B cell (primary cell): ENCODE measurements around the gene RARB. TPM values are rescaled to one million over a fixed set of nuclear protein-coding genes. Genes with fewer than 3 reads are reported as not detected.

Experiments
- ATAC-seq: fragments of 200-7000 bp; cut with Tn5 transposase; one replicate; pipeline ENCODE4 v1.10.0; 2021; ENCODE audit warnings: low read depth, mild to moderate bottlenecking, moderate number of reproducible peaks, moderate library complexity
- CTCF ChIA-PET: fragments of 350-600 bp; sonication (Branson Sonifier 250); formaldehyde crosslinking; loops from one replicate; lab custom pipeline; 2021; ENCODE audit warnings: antibody characterized with exemption, inconsistent platforms; lab: Charles Lee
- POLR2A ChIA-PET: fragments of 350-600 bp; sonication (Branson Sonifier 250); formaldehyde crosslinking; loops from one replicate; lab custom pipeline; 2021; ENCODE audit warnings: antibody characterized with exemption; lab: Charles Lee
- DNase-seq: peaks from one replicate; pipeline ENCODE4 v3.0.0; 2013
- H2AFZ ChIP-seq: 2 replicates; pipeline ENCODE4 v1.6.1; 2012; ENCODE audit warnings: mild to moderate bottlenecking, low read depth, low read length; ENCODE audit not compliant: insufficient read depth, poor library complexity, severe bottlenecking
- H3K27ac ChIP-seq, 2 donors: 1 replicate in 1 of 2; 2 replicates in 1 of 2; pipeline ENCODE4 v1.5.1; 2012 to 2013; ENCODE audit warnings: low read length in 2 of 2, mild to moderate bottlenecking in 2 of 2, moderate library complexity in 1 of 2
- H3K27me3 ChIP-seq, 4 experiments: fragments of 200-600 bp in 1 of 4; sonication (generic) in 1 of 4; replicated peaks in 1 of 4; 1 replicate in 2 of 4; 2 replicates in 2 of 4; pipeline versions ENCODE4 v1.6.1 to v1.7.0; 2013 to 2016; ENCODE audit warnings: low read length in 3 of 4, mild to moderate bottlenecking in 2 of 4, mixed read lengths in 1 of 4, moderate library complexity in 1 of 4; ENCODE audit not compliant: insufficient read depth in 4 of 4, control insufficient read depth in 3 of 4; ENCODE audit errors: control extremely low read depth in 1 of 4
- H3K36me3 ChIP-seq, 2 experiments: replicated peaks in 1 of 2; 1 replicate in 1 of 2; 2 replicates in 1 of 2; pipeline versions ENCODE4 v1.6.1 to v1.7.1; 2013; ENCODE audit warnings: low read length in 1 of 2; ENCODE audit not compliant: insufficient read depth in 2 of 2, control insufficient read depth in 1 of 2; ENCODE audit errors: control extremely low read depth in 1 of 2, extremely low read depth in 1 of 2
- H3K4me1 ChIP-seq, 2 donors: fragments of 200-600 bp in 1 of 2; sonication (generic) in 1 of 2; 1 replicate in 1 of 2; 2 replicates in 1 of 2; pipeline versions ENCODE4 v1.5.1 to v1.6.1; 2013 to 2017; ENCODE audit warnings: low read length in 2 of 2; ENCODE audit not compliant: control insufficient read depth in 2 of 2, insufficient read depth in 2 of 2
- H3K4me2 ChIP-seq: replicated peaks from 2 replicates; pipeline ENCODE3; 2012; ENCODE audit warnings: mild to moderate bottlenecking, low read depth, low read length; ENCODE audit not compliant: poor library complexity, severe bottlenecking
- H3K4me3 ChIP-seq, 5 experiments: fragments of 200-600 bp in 1 of 5; sonication (generic) in 1 of 5; 1 replicate in 3 of 5; 2 replicates in 2 of 5; pipeline versions ENCODE4 v1.5.1 to v1.7.0; 2011 to 2016; ENCODE audit warnings: low read length in 4 of 5, mild to moderate bottlenecking in 4 of 5, low read depth in 2 of 5, control low read depth in 1 of 5, moderate library complexity in 1 of 5; ENCODE audit not compliant: insufficient read depth in 1 of 5; ENCODE audit errors: control extremely low read depth in 1 of 5, extremely low read depth in 1 of 5
- H3K79me2 ChIP-seq: fragments of 200-600 bp; sonication (generic); one replicate; pipeline ENCODE4 v1.6.0; 2016; ENCODE audit warnings: low read length; ENCODE audit not compliant: control insufficient read depth, insufficient read depth
- H3K9ac ChIP-seq: fragments of 200-600 bp; sonication (generic); 2 replicates; pipeline ENCODE4 v1.6.1; 2017; ENCODE audit warnings: mild to moderate bottlenecking, low read length, moderate library complexity
- H3K9me3 ChIP-seq, 3 donors: one replicate each; pipeline versions ENCODE4 v1.6.1 to v1.7.1; 2013; ENCODE audit warnings: low read length in 2 of 3; ENCODE audit not compliant: control insufficient read depth in 2 of 3, insufficient read depth in 1 of 3; ENCODE audit errors: control extremely low read depth in 1 of 3
- H4K20me1 ChIP-seq: 2 replicates; pipeline ENCODE4 v1.6.0; 2012; ENCODE audit warnings: mild to moderate bottlenecking, low read length; ENCODE audit not compliant: insufficient read depth, control insufficient read depth, poor library complexity, severe bottlenecking
- H3K27ac Mint-ChIP-seq: one replicate; pipeline ENCODE4 v1.8.0; 2021; ENCODE audit warnings: mixed read lengths
- H3K27me3 Mint-ChIP-seq: one replicate; pipeline ENCODE4 v1.8.0; 2021; ENCODE audit warnings: mixed read lengths
- H3K4me1 Mint-ChIP-seq: one replicate; pipeline ENCODE4 v1.8.0; 2021; ENCODE audit warnings: mixed read lengths
- H3K4me3 Mint-ChIP-seq: one replicate; pipeline ENCODE4 v1.8.0; 2021; ENCODE audit warnings: mixed read lengths
- H3K9me3 Mint-ChIP-seq: one replicate; pipeline ENCODE4 v1.8.0; 2022; ENCODE audit warnings: mixed read lengths; ENCODE audit not compliant: insufficient read depth
- EZH2 ChIP-seq: IDR thresholded peaks from 2 replicates; pipeline ENCODE4 v1.6.1; 2012; ENCODE audit warnings: borderline replicate concordance, low read depth, mild to moderate bottlenecking, moderate library complexity, low read length; ENCODE audit not compliant: insufficient read depth, poor library complexity, severe bottlenecking
- WGBS: methylation state at CpG from one replicate; pipeline ENCODE4 v1.1.5; 2013; ENCODE audit warnings: missing lambda C conversion rate; ENCODE audit not compliant: insufficient coverage; 5-methylcytosine and 5-hydroxymethylcytosine counted together
- intact Hi-C: fragments of 100-400 bp; cut with micrococcal nuclease; formaldehyde crosslinking; loops from one replicate; pipeline ENCODE4 v1.10.0; 2022
- polyA plus RNA-seq: library from polyadenylated mRNA; depleted of rRNA; stranded (reverse); fragments of >200 nt; gene quantifications from 2 replicates; pipeline ENCODE4 v1.2.3, GENCODE V29; 2012
- total RNA-seq, 2 donors: library from RNA; stranded (reverse); fragments of 120-200 nt in 1 of 2; gene quantifications; 1 replicate in 1 of 2; 2 replicates in 1 of 2; pipeline versions ENCODE4 v1.2.3 to v1.2.4, GENCODE V29; 2013 to 2022
- TF ChIP-seq, protein P1 (sequence below): fragments of 200-600 bp; IDR thresholded peaks from one replicate; pipeline ENCODE4 v1.8.0; 2022; ENCODE audit warnings: antibody characterized with exemption, mild to moderate bottlenecking

The RARB gene
- total and polyA plus RNA-seq, 2 donors (not counting 1 experiment from before 2014, with no cell fraction given), result not detected

GRCh38 chr3:25572919-25573385 is 144.9 kb downstream of the RARB start:
- no peak for ATAC-seq
- intact Hi-C loops, result no loop called here
- WGBS, result 84% methylated on average over 14 of the region's 14 CpGs
- Histone ChIP-seq H4K20me1 (no peaks in the 10 kb centered on the region), H3K4me2 (no peak overlapping the region), H2AFZ (no peak overlapping the region), H3K4me1 (no peaks in the 10 kb centered on the region), H3K79me2 (no peaks in the 10 kb centered on the region), H3K36me3 (no peaks in the 10 kb centered on the region), H3K27ac (no peak overlapping the region), H3K9ac (no peak overlapping the region), H3K27me3 (no peaks in the 10 kb centered on the region), H3K9me3 (no peaks in the 10 kb centered on the region), H3K4me3 (no peak overlapping the region)
- Mint-ChIP-seq H3K4me1 (no peaks in the 10 kb centered on the region), H3K4me3 (no peak overlapping the region), H3K27ac (no peak overlapping the region), H3K27me3 (peaks cover 8% of the 10 kb centered on the region), H3K9me3 (no peaks in the 10 kb centered on the region)
- TF ChIP-seq, protein P1, sequence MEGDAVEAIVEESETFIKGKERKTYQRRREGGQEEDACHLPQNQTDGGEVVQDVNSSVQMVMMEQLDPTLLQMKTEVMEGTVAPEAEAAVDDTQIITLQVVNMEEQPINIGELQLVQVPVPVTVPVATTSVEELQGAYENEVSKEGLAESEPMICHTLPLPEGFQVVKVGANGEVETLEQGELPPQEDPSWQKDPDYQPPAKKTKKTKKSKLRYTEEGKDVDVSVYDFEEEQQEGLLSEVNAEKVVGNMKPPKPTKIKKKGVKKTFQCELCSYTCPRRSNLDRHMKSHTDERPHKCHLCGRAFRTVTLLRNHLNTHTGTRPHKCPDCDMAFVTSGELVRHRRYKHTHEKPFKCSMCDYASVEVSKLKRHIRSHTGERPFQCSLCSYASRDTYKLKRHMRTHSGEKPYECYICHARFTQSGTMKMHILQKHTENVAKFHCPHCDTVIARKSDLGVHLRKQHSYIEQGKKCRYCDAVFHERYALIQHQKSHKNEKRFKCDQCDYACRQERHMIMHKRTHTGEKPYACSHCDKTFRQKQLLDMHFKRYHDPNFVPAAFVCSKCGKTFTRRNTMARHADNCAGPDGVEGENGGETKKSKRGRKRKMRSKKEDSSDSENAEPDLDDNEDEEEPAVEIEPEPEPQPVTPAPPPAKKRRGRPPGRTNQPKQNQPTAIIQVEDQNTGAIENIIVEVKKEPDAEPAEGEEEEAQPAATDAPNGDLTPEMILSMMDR, result no peak
- no peak for TF ChIP-seq EZH2
- DNase-seq, result no peak
- ChIA-PET CTCF (no interaction called here), POLR2A (no interaction called here)

DNA sequence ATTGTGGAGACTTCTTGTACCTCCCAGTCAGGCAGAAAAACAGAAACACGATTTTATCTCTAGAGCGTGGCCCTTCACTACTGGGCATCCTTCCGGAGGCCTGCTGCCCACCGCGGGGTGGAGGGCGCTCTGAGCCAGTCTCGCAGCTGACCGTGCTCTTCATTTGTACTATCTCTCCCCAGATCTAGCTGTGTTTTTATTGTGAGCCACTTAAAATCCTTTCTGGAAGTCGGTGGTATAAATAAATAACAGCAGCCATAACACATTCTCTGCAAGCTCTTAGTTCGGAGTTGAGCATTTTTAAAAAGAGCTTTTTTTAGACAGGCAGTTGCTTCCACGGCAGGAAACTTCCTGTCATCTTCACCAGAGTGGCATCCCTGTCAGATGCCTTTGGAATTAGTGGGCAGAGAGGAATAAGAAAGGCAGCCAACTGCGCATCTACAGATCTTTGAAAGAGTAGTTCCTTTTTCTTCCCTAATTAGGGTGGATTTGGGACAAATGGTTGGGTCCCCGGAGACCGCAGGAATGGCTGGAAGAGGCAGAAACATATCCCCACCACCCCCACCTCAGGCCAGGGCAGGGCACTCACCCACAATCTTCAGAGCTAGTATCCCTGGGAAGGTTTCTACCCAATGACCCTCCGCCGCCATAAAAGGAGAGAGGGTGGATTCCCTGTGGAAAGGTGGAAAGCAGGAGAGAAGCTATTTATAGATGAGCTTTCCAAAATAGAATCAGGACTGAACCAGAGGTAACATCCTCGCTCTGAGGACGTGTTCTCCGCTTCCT is 145.5 kb downstream of the RARB start:
- Mint-ChIP-seq H3K27ac (no peak overlapping the region), H3K4me3 (no peak overlapping the region), H3K4me1 (no peaks in the 10 kb centered on the region), H3K9me3 (no peaks in the 10 kb centered on the region), H3K27me3 (peaks cover 14% of the 10 kb centered on the region)
- ChIA-PET POLR2A (no interaction called here), CTCF (no interaction called here)
- DNase-seq (no peak), ATAC-seq (no peak)
- Histone ChIP-seq H4K20me1 (no peaks in the 10 kb centered on the region), H3K4me1 (no peaks in the 10 kb centered on the region), H3K4me3 (no peak overlapping the region), H3K36me3 (no peaks in the 10 kb centered on the region), H3K9ac (no peak overlapping the region), H3K9me3 (no peaks in the 10 kb centered on the region), H2AFZ (no peak overlapping the region), H3K4me2 (no peak overlapping the region), H3K79me2 (no peaks in the 10 kb centered on the region), H3K27ac (no peak overlapping the region), H3K27me3 (no peaks in the 10 kb centered on the region)
- intact Hi-C loops, result no loop called here
- TF ChIP-seq, protein P1, result no peak
- no peak for TF ChIP-seq EZH2
- 94% methylated on average over 12 of the region's 19 CpGs for WGBS
